Thymus (tissue), 11 donors: ENCODE measurements around the gene SH3D19. TPM values are rescaled to one million over a fixed set of nuclear protein-coding genes. Genes with fewer than 3 reads are reported as not detected.
"Not testable (repeated sequence)": the region's sequence is repeated elsewhere in the genome, so short reads cannot be mapped to it uniquely, and the experiment has no call there.

Experiments
- DNase-seq, 9 donors: peaks; one replicate each; pipeline ENCODE4 v3.0.0-alpha.2; 2013; ENCODE audit warnings: low spot score in 9 of 9, low read depth in 6 of 9, missing footprints in 1 of 9
- H3K27ac ChIP-seq, 2 donors: one replicate each; pipeline ENCODE4 v1.5.1; 2013; ENCODE audit warnings: control low read depth in 1 of 2, low read depth in 1 of 2, low read length in 1 of 2, mild to moderate bottlenecking in 1 of 2, moderate library complexity in 1 of 2
- H3K27me3 ChIP-seq, 2 donors: one replicate each; pipeline ENCODE4 v1.5.1; 2013; ENCODE audit warnings: low read length in 1 of 2; ENCODE audit not compliant: control insufficient read depth in 2 of 2, insufficient read depth in 1 of 2
- H3K36me3 ChIP-seq, 2 donors: one replicate each; pipeline ENCODE4 v1.5.1; 2013; ENCODE audit warnings: low read length in 1 of 2, mild to moderate bottlenecking in 1 of 2, moderate library complexity in 1 of 2; ENCODE audit not compliant: control insufficient read depth in 2 of 2, insufficient read depth in 2 of 2
- H3K4me1 ChIP-seq, 2 donors: one replicate each; pipeline ENCODE4 v1.5.1; 2013; ENCODE audit warnings: low read length in 2 of 2; ENCODE audit not compliant: control insufficient read depth in 2 of 2, insufficient read depth in 2 of 2
- H3K4me3 ChIP-seq, 2 donors: one replicate each; pipeline ENCODE4 v1.5.1; 2013; ENCODE audit warnings: low read length in 2 of 2, control low read depth in 1 of 2, mild to moderate bottlenecking in 1 of 2
- H3K9me3 ChIP-seq, 2 donors: one replicate each; pipeline ENCODE4 v1.5.1; 2013; ENCODE audit warnings: low read length in 1 of 2, mild to moderate bottlenecking in 1 of 2; ENCODE audit not compliant: control insufficient read depth in 2 of 2, insufficient read depth in 1 of 2
- WGBS: extraction: QIAGEN DNeasy Blood & Tissue Kit; methylation state at CpG from one replicate; pipeline ENCODE4 v1.1.7; 2013; 5-methylcytosine and 5-hydroxymethylcytosine counted together
- polyA plus RNA-seq: library from polyadenylated mRNA; stranded (reverse); fragments of 200-250 nt; gene quantifications from one replicate; pipeline ENCODE4 v1.2.3, GENCODE V29; 2013
- total RNA-seq: library from RNA; stranded (reverse); fragments of 120-200 nt; gene quantifications from one replicate; pipeline ENCODE4 v1.2.4, GENCODE V29; 2013
- donor health status: healthy.

The SH3D19 gene
- total and polyA plus RNA-seq, 2 donors: 4.6 to 8.4 TPM

DNA sequence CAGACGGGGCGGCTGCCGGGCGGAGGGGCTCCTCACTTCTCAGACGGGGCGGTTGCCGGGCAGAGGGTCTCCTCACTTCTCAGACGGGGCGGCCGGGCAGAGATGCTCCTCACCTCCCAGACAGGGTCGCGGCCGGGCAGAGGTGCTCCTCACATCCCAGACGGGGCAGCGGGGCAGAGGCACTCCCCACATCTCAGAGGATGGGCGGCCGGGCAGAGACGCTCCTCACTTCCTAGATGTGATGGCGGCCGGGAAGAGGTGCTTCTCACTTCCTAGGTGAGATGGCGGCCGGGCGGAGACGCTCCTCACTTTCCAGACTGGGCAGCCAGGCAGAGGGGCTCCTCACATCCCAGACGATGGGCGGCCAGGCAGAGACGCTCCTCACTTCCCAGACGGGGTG is 70.2 kb downstream of the SH3D19 start:
- WGBS: 97% methylated on average over 14 of the region's 28 CpGs
- H3K36me3 ChIP-seq, H3K27me3 ChIP-seq, DNase-seq, H3K27ac ChIP-seq, H3K4me1 ChIP-seq, H3K4me3 ChIP-seq, H3K9me3 ChIP-seq: not testable (repeated sequence)

DNA sequence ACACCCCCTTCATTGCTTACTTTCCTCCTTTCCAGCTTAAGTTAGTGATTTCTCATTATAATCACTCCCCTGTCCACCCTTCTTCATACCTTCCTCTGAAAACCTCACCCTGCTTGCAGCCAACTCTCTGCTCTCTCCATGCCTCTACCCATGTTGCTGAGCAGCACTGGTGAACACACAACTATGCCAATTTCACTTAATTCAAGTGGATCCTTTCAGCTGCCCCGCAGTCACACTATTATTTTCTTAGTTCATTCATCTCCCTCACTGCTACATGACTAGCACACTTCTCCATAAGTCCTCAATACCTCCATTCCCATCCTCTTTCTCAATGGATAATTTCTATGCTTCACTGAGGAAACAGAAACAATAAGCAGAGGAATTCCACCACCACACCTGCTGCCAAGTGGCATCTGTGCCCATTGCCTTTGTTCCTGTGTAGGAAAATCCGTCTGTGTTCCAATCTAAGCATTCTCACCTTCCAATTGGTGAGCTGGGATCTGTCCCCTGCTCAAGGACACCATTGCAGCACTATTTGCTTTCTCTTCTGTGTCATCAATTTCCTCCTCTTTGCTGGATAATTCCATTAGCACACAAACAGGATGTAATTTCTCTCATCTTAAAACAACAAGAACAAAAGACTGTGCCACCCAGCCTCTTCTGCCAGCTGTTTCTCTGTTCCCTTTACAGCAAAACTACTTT is 73.7 kb downstream of the SH3D19 start:
- 44% methylated on average over 2 of the region's 2 CpGs for WGBS
- DNase-seq: no peak
- H3K4me3 ChIP-seq: no peak overlapping the region
- H3K27ac ChIP-seq: no peak overlapping the region
- H3K27me3 ChIP-seq: no peaks in the 10 kb centered on the region
- no peaks in the 10 kb centered on the region for H3K9me3 ChIP-seq
- no peaks in the 10 kb centered on the region for H3K36me3 ChIP-seq
- H3K4me1 ChIP-seq: no peaks in the 10 kb centered on the region

DNA sequence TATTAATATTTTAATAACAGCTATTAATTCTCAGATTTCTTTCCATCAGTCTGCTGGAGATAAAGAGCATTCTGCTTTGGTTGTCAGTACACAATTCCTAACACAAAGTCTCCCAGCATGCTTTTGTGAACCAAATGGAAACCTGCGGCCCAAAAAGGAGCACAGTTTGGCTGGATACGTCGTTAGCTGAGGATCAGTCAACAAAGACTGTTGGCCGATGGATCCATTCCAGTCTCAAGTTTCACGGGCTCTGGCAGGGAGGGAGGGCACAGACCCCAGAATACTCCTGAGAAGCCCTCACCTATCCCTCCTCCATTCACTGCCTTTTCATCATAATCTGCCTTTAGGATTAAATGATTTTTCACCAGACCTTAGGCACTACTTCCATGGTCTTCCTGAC is 74.7 kb downstream of the SH3D19 start:
- DNase-seq: no peak
- Histone ChIP-seq H3K4me3 (no peak overlapping the region), H3K27ac (no peak overlapping the region), H3K27me3 (no peaks in the 10 kb centered on the region), H3K36me3 (no peaks in the 10 kb centered on the region), H3K4me1 (no peaks in the 10 kb centered on the region), H3K9me3 (no peaks in the 10 kb centered on the region)
- 79% methylated on average over 5 of the region's 5 CpGs for WGBS

DNA sequence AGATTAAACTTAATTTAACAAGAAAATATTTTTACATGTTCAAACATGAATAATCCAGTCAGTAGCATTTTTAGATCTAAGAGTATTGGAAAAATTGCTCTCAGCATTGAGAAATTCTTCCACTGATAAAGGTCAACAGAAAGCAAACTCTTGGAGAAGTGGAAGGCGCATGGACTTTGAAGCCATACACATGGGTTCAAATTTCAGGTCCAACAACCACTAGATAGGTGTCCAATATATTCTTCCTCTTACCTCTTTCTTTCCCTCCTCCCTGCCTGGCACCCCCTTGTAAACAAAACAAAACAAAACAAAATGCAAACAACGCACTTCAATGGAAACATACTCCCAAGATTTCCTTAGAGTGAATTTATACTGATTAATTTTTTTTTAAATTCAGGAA is 76.9 kb downstream of the SH3D19 start:
- Histone ChIP-seq H3K4me3 (no peak overlapping the region), H3K4me1 (no peaks in the 10 kb centered on the region), H3K36me3 (no peaks in the 10 kb centered on the region), H3K9me3 (no peaks in the 10 kb centered on the region), H3K27ac (no peak overlapping the region), H3K27me3 (no peaks in the 10 kb centered on the region)
- 73% methylated on average over 2 of the region's 2 CpGs for WGBS
- no peak for DNase-seq

DNA sequence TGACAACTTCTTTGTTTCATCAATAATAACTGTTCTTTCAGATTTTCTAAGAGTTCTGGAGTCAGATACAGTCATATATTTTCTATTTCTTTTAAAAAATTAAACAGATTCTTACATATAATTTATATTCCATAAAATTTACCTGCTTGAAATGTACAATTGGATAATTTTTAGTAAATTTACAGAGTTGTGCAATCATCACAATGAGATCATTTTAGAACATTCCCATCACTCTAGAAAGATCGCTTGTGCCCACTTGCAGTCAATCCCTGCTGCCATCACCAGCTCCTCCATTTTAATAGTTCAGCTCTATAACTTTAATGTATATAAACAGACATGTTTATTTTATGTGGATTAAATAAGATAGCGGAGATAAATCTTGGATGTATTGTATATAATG is 78.0 kb downstream of the SH3D19 start:
- Histone ChIP-seq H3K27ac (no peak overlapping the region), H3K4me3 (no peak overlapping the region), H3K36me3 (no peaks in the 10 kb centered on the region), H3K27me3 (no peaks in the 10 kb centered on the region), H3K9me3 (no peaks in the 10 kb centered on the region), H3K4me1 (no peaks in the 10 kb centered on the region)
- no peak for DNase-seq
- 95% methylated on average over 2 of the region's 2 CpGs for WGBS

DNA sequence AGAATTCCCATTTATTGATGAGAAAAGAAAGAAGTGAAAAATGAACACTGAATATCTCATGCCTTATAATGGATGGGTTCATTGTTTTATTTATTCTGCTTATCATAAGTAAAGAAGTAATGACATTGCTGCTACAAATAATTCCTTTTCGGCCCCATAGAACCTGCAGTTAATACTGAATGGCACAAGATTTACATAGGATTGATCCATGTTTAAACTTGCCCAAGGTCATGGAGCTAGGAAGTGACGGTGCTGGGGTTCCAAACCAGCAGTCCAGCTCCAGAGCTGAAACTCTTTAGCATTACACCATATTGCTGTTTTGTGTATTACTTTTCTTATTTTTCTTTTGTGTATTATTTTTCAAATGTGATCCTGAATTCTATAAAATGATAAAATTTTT is 78.7 kb downstream of the SH3D19 start:
- Histone ChIP-seq H3K36me3 (no peaks in the 10 kb centered on the region), H3K27ac (no peak overlapping the region), H3K9me3 (no peaks in the 10 kb centered on the region), H3K4me1 (no peaks in the 10 kb centered on the region), H3K4me3 (no peak overlapping the region), H3K27me3 (no peaks in the 10 kb centered on the region)
- WGBS: 98% methylated on average over 2 of the region's 2 CpGs
- no peak for DNase-seq

DNA sequence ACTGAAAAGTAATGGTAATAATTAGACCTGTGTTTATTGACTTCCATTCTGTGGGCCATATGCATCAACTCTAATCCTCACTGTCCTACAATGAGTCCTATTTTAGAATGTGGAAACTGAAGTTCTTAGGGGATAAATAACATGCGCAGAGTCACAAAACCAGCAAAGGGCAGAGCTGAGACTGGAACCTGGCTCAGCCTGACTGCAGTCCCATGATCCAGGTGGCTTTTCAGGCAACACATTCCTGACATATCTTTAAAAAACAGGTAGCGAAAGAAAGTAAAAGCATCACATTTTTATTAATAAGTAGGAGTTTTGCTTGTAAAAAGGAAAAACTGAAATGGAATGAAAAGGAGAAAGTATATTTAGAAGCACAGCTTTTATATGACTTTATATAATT is 83.1 kb downstream of the SH3D19 start:
- Histone ChIP-seq H3K36me3 (no peaks in the 10 kb centered on the region), H3K9me3 (no peaks in the 10 kb centered on the region), H3K4me1 (no peaks in the 10 kb centered on the region), H3K4me3 (no peak overlapping the region), H3K27ac (no peak overlapping the region), H3K27me3 (no peaks in the 10 kb centered on the region)
- WGBS: 99% methylated on average over 2 of the region's 2 CpGs
- no peak for DNase-seq

DNA sequence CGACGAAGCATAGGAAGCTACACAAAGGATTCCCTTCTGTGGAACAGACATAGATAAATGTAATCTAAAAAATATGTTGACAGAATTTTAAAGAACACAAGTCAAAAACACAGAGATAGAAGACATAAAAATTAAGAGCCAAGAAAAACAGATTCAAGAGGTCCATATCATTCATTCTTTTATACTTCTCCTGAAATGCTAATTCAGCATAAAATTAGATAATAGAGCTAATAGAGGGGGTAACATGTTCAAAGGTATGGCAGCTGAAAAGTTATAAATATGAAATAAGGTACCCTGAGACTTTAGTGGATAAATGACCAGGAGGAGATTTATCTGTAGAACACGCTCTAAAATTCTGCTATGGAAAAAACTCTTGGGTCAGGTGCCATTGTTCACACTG is 85.8 kb downstream of the SH3D19 start:
- Histone ChIP-seq H3K27ac (no peak overlapping the region), H3K27me3 (no peaks in the 10 kb centered on the region), H3K4me3 (no peak overlapping the region), H3K9me3 (peaks cover 0 to 10% of the 10 kb centered on the region in 2 donors), H3K36me3 (no peaks in the 10 kb centered on the region), H3K4me1 (no peaks in the 10 kb centered on the region)
- WGBS: 98% methylated on average over 3 of the region's 3 CpGs
- DNase-seq: no peak

DNA sequence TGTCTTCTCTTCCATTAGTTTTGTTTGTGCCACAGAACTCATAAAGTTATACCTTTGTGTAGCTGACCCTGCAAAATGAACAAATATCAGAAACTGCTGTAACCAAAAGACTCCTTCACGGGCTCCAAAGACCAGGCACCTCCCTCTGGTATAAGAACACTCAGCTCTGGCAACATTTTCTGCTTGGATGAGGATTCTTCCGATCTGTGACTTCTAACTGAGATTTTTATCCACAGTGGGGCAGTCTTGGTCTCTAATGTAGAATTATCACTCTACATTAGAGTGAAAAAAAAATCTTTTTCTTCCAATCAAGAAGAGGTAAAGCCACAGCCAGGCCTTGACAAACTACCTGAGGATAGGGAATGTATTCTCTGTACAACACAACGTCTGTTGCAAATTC is 86.9 kb downstream of the SH3D19 start:
- Histone ChIP-seq H3K4me3 (no peak overlapping the region), H3K36me3 (no peaks in the 10 kb centered on the region), H3K9me3 (peaks cover 0 to 10% of the 10 kb centered on the region in 2 donors), H3K27ac (no peak overlapping the region), H3K27me3 (no peaks in the 10 kb centered on the region), H3K4me1 (no peaks in the 10 kb centered on the region)
- WGBS: 73% methylated on average over 3 of the region's 3 CpGs
- DNase-seq: no peak
